Neural cell (in vitro differentiated cells): ENCODE measurements around the gene MAPT. TPM values are rescaled to one million over a fixed set of nuclear protein-coding genes. Genes with fewer than 3 reads are reported as not detected.

Experiments used
- H2AFZ ChIP-seq: fragments of 200-600, 300-800 bp; sonication (generic), shearing (Covaris generic); 2 replicates; pipeline ENCODE4 v1.6.0; 2014; ENCODE audit warnings: low read depth, mild to moderate bottlenecking, antibody characterized with exemption, low read length, moderate library complexity
- H3F3A ChIP-seq: fragments of 200-600 bp; shearing (Covaris generic); 2 replicates; pipeline ENCODE4 v1.6.1; 2016; ENCODE audit warnings: mild to moderate bottlenecking, moderate library complexity, mixed read lengths, antibody characterized with exemption, low read length; ENCODE audit not compliant: insufficient read depth, poor library complexity, severe bottlenecking
- H3K27ac ChIP-seq: fragments of 200-600, 300-800 bp; sonication (generic), shearing (Covaris generic); 2 replicates; pipeline ENCODE4 v1.5.1; 2014; ENCODE audit warnings: mild to moderate bottlenecking, low read length, moderate library complexity
- H3K27me3 ChIP-seq: fragments of 300-800, 200-600 bp; sonication (generic), shearing (Covaris generic); 2 replicates; pipeline ENCODE4 v1.6.0; 2014; ENCODE audit warnings: mild to moderate bottlenecking, low read depth, low read length, moderate library complexity; ENCODE audit not compliant: insufficient read depth
- H3K36me3 ChIP-seq: fragments of 300-800, 200-600 bp; sonication (generic), shearing (Covaris generic); 2 replicates; pipeline ENCODE4 v1.5.1; 2014; ENCODE audit warnings: mild to moderate bottlenecking, antibody characterized with exemption, low read length, moderate library complexity; ENCODE audit not compliant: insufficient read depth
- H3K4me2 ChIP-seq: fragments of 300-800, 200-600 bp; sonication (generic), shearing (Covaris generic); 2 replicates; pipeline ENCODE4 v1.6.0; 2014; ENCODE audit warnings: mild to moderate bottlenecking, low read length
- H3K4me3 ChIP-seq: fragments of 300-800, 200-600 bp; sonication (generic), shearing (Covaris generic); 2 replicates; pipeline ENCODE4 v1.5.1; 2014; ENCODE audit warnings: mild to moderate bottlenecking, low read length, moderate library complexity
- H3K79me2 ChIP-seq: fragments of 200-600 bp; shearing (Covaris generic); replicated peaks from 2 replicates; pipeline ENCODE4 v1.6.0; 2014; ENCODE audit warnings: mild to moderate bottlenecking, low read length, moderate library complexity; ENCODE audit not compliant: insufficient read depth
- H3K9ac ChIP-seq: fragments of 300-800, 200-600 bp; sonication (generic), shearing (Covaris generic); 2 replicates; pipeline ENCODE4 v1.6.1; 2016; ENCODE audit warnings: mild to moderate bottlenecking, low read length, mixed read lengths
- H3K9me2 ChIP-seq: fragments of 200-600 bp; shearing (Covaris generic); 2 replicates; pipeline ENCODE4 v1.6.1; 2016; ENCODE audit warnings: mild to moderate bottlenecking, low read length, mixed read lengths; ENCODE audit not compliant: insufficient read depth
- H3K9me3 ChIP-seq: fragments of 200-600, 300-800 bp; sonication (generic), shearing (Covaris generic); 2 replicates; pipeline ENCODE4 v1.6.1; 2016; ENCODE audit warnings: mild to moderate bottlenecking, mixed run types, low read length, moderate library complexity, mixed read lengths
- H4K20me1 ChIP-seq: fragments of 200-600 bp; shearing (Covaris generic); 2 replicates; pipeline ENCODE4 v1.6.1; 2016; ENCODE audit warnings: mild to moderate bottlenecking, mixed run types; ENCODE audit not compliant: insufficient read depth
- EP300 ChIP-seq: fragments of 450-650 bp; conservative IDR thresholded peaks from 2 replicates; pipeline ENCODE4 v1.6.1; 2014; ENCODE audit warnings: antibody characterized with exemption, mild to moderate bottlenecking, moderate library complexity; ENCODE audit not compliant: poor library complexity, severe bottlenecking
- EZH2 ChIP-seq: fragments of 200-600, 300-800 bp; shearing (Covaris generic), sonication (generic); IDR thresholded peaks from 2 replicates; pipeline ENCODE4 v1.6.1; 2014; ENCODE audit warnings: antibody characterized with exemption, low read length, borderline replicate concordance, mild to moderate bottlenecking; ENCODE audit not compliant: insufficient read depth, poor library complexity, severe bottlenecking
- MXI1 ChIP-seq: fragments of 450-650 bp; conservative IDR thresholded peaks from 2 replicates; pipeline ENCODE4 v1.6.1; 2014; ENCODE audit warnings: antibody characterized with exemption, mild to moderate bottlenecking; ENCODE audit not compliant: poor library complexity, severe bottlenecking
- POLR2AphosphoS5 ChIP-seq: IDR thresholded peaks from 2 replicates; pipeline ENCODE4 v1.6.1; 2012
- RAD21 ChIP-seq: fragments of 450-650 bp; conservative IDR thresholded peaks from 2 replicates; pipeline ENCODE4 v1.6.1; 2014; ENCODE audit warnings: antibody characterized with exemption, mild to moderate bottlenecking, moderate library complexity
- SMC3 ChIP-seq: fragments of 450-650 bp; conservative IDR thresholded peaks from 2 replicates; pipeline ENCODE4 v1.6.1; 2014; ENCODE audit warnings: antibody characterized with exemption, mild to moderate bottlenecking, moderate library complexity; ENCODE audit not compliant: poor library complexity
- TAF1 ChIP-seq: IDR thresholded peaks from 2 replicates; pipeline ENCODE4 v1.6.1; 2012; ENCODE audit warnings: low read depth
- polyA plus RNA-seq: library from polyadenylated mRNA; depleted of rRNA; stranded (reverse); fragments of >200 nt; gene quantifications from 2 replicates; pipeline ENCODE4 v1.2.3, GENCODE V29; 2014
- TF ChIP-seq, protein P1 (sequence below): fragments of 450-650 bp; IDR thresholded peaks from 2 replicates; pipeline ENCODE4 v1.5.1; 2014; ENCODE audit warnings: antibody characterized with exemption, mild to moderate bottlenecking, moderate library complexity; ENCODE audit not compliant: poor library complexity, severe bottlenecking
- TF ChIP-seq, protein P2 (sequence below): IDR thresholded peaks from 2 replicates; pipeline ENCODE4 v1.6.1; 2012; ENCODE audit warnings: borderline replicate concordance

MAPT gene
- polyA plus RNA-seq, 1 donor from 2014 or later, result 94.5 TPM

DNA sequence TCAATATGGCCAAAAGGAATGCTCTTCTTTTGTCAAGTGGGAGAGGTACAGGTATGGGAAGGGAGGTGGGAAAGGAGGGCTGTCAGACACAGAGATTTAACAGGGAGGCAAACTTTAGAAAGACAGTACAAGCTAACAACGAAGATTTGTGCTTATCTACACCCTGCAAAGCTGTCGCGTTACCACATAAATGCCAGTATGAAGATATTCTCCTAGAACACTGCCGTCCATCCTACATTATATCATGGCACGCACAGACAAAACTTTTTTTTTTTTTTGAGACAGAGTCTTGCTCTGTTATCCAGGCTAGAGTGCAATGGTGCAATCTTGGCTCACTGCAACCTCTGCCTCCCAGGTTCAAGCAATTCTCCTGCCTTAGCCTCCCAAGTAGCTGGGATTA, 155.3 kb downstream of the MAPT start:
- Histone ChIP-seq H3K79me2 (no peaks in the 10 kb centered on the region), H3F3A (no peaks in the 10 kb centered on the region), H3K9me3 (no peaks in the 10 kb centered on the region), H3K9me2 (no peaks in the 10 kb centered on the region), H4K20me1 (peaks cover 3% of the 10 kb centered on the region), H3K4me3 (no peak overlapping the region), H3K27ac (no peak overlapping the region), H3K4me2 (no peak overlapping the region), H3K27me3 (no peaks in the 10 kb centered on the region), H3K9ac (no peak overlapping the region), H3K36me3 (peaks cover 6% of the 10 kb centered on the region), H2AFZ (no peak overlapping the region)
- TF ChIP-seq, protein P1, sequence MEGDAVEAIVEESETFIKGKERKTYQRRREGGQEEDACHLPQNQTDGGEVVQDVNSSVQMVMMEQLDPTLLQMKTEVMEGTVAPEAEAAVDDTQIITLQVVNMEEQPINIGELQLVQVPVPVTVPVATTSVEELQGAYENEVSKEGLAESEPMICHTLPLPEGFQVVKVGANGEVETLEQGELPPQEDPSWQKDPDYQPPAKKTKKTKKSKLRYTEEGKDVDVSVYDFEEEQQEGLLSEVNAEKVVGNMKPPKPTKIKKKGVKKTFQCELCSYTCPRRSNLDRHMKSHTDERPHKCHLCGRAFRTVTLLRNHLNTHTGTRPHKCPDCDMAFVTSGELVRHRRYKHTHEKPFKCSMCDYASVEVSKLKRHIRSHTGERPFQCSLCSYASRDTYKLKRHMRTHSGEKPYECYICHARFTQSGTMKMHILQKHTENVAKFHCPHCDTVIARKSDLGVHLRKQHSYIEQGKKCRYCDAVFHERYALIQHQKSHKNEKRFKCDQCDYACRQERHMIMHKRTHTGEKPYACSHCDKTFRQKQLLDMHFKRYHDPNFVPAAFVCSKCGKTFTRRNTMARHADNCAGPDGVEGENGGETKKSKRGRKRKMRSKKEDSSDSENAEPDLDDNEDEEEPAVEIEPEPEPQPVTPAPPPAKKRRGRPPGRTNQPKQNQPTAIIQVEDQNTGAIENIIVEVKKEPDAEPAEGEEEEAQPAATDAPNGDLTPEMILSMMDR, result no peak
- TF ChIP-seq SMC3 (no peak), TAF1 (no peak), POLR2AphosphoS5 (no peak), MXI1 (no peak), RAD21 (no peak), EP300 (no peak), EZH2 (no peak)
- TF ChIP-seq, protein P2, sequence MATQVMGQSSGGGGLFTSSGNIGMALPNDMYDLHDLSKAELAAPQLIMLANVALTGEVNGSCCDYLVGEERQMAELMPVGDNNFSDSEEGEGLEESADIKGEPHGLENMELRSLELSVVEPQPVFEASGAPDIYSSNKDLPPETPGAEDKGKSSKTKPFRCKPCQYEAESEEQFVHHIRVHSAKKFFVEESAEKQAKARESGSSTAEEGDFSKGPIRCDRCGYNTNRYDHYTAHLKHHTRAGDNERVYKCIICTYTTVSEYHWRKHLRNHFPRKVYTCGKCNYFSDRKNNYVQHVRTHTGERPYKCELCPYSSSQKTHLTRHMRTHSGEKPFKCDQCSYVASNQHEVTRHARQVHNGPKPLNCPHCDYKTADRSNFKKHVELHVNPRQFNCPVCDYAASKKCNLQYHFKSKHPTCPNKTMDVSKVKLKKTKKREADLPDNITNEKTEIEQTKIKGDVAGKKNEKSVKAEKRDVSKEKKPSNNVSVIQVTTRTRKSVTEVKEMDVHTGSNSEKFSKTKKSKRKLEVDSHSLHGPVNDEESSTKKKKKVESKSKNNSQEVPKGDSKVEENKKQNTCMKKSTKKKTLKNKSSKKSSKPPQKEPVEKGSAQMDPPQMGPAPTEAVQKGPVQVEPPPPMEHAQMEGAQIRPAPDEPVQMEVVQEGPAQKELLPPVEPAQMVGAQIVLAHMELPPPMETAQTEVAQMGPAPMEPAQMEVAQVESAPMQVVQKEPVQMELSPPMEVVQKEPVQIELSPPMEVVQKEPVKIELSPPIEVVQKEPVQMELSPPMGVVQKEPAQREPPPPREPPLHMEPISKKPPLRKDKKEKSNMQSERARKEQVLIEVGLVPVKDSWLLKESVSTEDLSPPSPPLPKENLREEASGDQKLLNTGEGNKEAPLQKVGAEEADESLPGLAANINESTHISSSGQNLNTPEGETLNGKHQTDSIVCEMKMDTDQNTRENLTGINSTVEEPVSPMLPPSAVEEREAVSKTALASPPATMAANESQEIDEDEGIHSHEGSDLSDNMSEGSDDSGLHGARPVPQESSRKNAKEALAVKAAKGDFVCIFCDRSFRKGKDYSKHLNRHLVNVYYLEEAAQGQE, result no peak

DNA sequence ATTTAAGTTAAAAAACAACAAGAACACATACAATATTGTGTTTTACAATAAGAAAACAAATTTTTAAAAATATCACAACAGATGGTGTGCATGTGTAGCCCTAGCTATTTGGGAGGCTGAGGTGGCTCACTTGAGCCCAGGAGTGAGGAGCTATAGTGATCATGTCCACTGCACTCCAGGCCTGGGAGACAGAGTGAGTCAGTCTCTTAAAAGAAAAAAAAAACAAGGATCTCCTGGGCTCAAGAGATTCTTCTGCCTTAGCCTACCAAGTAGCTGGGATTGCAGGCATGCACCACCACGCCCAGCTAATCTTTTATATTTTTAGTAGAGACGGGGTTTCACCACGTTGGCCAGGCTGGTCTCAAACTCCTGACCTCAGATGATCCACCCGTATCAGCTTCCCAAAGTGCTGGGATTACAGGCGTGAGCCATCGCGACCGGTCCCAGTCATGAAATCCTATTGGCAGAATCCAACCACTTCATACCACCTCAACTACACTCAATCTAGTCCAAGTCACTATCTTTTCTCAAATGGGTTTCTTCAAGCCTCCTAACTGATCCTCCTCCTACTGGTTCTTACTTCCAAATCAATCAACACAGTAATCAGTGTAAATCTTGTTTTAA, 159.7 kb downstream of the MAPT start:
- Histone ChIP-seq H4K20me1 (no peaks in the 10 kb centered on the region), H3K4me3 (no peak overlapping the region), H2AFZ (no peak overlapping the region), H3K4me2 (no peak overlapping the region), H3K27ac (no peak overlapping the region), H3K79me2 (no peaks in the 10 kb centered on the region), H3K36me3 (no peaks in the 10 kb centered on the region), H3K9me3 (no peaks in the 10 kb centered on the region), H3K27me3 (no peaks in the 10 kb centered on the region), H3K9me2 (no peaks in the 10 kb centered on the region), H3F3A (no peaks in the 10 kb centered on the region), H3K9ac (no peak overlapping the region)
- TF ChIP-seq POLR2AphosphoS5 (no peak), MXI1 (no peak), TAF1 (no peak), SMC3 (no peak), EP300 (no peak), RAD21 (no peak), EZH2 (no peak)
- TF ChIP-seq, protein P1, result no peak
- TF ChIP-seq, protein P2, result no peak
